Astrocyte of the hippocampus (primary cell): ENCODE data around the gene PLOD1.
A peak's percentile ranks its signal among the peaks of the same experiment; 100 is the strongest.
"Not testable (repeated sequence)": the region's sequence is repeated elsewhere in the genome, so short reads cannot be mapped to it uniquely, and the experiment has no call there.

ENCODE experiments used
- DNase-seq: peaks from one replicate; pipeline ENCODE4 v3.0.0; 2011; ENCODE audit warnings: low read depth, low spot score

The PLOD1 gene

DNA sequence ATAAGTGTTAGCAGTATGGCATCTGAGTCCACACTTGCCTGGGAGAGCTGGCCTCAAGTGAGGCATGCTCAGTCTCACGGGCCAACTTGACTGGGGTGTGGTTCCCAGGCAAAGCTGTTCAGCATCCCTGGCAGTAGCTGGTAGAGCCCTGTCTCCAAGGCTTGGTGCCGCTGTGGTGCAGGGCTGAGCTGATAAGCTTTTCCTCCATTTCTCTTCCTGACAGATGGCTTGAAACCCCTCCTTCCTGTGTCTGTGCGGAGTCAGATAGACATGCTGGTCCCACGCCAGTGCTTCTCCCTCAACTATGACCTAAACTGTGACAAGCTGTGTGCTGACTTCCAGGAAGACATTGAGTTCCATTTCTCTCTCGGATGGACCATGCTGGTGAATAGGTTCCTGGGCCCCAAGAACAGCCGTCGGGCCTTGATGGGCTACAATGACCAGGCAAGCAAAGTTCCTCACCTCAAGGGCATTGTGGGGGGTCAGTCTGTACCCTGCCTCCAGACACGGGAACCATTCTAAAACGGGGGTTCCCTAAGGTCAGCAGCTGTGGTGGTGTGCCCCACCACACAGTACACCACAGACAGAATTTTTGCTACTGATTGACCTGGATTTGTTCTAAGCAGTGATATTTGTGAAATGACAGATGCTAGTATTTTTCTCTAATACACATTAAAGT is 71.1 kb downstream of the PLOD1 start:
- DNase-seq = no peak

DNA sequence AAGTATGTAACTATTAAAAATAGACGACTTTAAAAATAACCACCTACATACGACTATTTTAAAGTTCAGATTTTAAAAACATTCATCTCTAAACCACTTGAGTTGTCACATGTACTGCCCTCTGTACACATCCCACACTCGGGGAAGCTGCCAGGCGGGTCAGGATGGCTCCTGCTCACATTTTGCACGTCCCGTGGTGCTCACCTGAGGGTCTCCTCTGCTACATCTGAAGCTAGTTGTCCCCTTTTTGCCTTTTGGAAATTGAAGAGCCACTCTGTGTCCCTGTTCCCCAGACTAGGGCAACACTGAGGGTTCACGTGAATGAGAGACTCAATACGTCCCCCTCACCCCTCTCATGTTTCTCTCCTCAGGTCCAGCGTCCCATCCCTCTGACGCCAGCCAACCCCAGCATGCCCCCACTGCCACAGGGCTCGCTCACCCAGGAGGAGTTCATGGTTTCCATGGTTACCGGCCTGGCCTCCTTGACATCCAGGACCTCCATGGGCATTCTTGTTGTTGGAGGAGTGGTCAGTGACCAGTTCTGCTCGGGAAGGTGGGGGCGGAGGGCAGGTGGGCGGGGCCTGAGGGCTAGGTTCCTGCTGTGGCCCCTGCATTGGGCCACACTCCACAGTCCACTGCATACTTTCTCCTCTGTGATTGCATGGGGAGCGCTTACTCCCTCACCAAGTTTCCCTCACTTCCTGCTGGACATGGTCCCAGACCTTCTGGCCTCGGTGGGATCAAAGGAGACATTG is 71.8 kb downstream of the PLOD1 start:
- no peak for DNase-seq

DNA sequence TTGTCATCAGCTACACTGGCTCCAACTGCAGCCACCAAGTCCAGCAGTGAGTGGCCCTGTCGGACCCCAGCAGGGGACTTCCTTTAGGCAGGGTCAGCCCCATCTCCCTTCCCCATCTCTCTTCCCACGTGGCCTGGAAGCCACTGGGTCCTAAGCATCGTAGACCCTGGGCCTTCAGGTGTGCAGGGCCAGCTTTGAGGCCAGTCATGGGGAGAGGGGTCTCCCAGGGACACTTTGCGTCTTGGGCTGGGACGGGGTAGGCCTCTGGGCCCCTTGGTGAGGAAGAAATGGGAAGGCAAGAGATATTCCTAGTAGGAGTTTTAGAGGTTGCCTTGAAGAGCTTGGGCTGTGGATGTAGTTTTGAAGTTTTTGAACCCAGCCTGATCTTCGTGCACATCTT is 72.7 kb downstream of the PLOD1 start:
- no peak for DNase-seq

DNA sequence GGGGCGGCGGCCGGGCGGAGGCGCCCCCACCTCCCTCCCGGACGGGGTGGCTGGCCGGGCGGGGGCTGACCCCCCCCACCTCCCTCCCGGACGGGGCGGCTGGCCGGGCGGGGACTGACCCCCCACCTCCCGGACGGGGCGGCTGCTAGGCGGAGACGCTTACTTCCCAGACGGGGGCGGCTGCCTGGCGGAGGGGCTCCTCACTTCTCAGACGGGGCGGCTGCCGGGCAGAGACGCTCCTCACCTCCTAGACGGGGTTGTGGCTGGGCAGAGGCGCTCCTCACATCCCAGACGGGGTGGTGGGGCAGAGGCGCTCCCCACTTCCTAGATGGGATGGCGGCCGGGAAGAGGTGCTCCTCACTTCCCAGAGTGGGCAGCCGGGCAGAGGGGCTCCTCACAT is 73.8 kb downstream of the PLOD1 start:
- not testable (repeated sequence) for DNase-seq

DNA sequence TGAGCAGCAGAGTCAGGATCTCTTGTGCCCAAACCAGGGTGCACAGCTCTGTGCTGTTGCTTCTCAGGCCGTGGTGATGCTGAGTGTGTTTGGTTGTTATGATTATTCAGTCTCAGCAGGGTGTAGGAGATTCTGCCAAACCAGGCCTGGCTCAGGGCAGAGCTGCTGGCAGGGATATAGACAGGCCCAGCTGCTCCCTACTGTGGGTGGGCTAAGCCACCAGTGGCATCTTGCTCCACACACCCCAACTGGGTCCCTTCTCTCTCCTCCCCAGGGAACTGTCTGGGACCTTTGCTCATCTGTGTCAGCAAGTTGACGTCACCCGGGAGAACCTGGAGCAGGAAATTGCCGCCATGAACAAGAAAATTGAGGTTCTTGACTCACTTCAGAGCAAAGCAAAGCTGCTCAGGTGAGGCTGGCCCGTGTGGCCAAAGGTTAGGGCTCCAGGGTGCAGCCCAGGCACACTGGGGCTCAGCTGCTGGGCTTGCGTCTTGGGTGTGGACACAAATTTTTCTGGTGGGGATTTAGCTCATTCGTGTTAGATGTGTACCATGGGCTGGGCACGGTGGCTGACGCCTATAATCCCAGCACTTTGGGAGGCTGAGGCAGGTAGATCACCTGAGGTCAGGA is 74.9 kb downstream of the PLOD1 start:
- no peak for DNase-seq

DNA sequence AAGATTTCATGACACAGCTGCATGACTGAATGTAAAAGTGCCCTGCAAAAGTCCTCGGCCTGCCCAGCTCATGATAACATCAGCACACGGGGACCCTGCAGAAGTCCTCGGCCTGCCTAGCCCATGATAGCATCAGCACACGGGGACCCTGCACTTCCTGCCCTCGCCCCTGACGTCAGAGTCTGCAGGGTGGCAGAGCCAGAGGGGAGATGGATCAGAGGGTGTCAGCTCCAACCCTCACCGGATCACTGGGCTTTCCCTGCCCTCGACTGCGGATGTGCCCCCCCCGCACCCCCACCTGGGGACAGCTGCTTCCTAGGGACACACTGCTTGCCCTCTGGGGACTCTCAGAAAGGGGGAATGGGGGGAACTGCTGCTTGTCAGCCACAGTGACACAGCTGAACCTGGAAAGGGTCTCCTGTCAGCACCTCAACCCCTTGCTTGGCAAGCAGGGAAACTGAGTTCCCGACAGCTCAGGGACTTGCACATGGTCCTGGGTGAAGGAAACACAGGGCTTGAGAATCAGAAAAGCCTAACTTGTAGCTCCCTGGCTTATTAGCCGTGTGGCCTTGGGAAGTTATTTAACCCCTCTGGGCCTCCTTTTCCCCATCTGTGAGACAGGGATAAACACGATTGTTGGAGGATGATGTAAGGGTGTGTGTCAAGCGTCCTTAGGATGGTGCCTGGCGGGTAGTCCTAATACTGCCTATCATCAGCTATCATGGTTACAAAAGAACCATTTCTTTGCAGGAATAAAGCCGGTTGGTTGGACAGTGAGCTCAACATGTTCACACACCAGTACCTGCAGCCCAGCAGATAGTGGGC is 76.4 kb downstream of the PLOD1 start:
- no peak for DNase-seq

DNA sequence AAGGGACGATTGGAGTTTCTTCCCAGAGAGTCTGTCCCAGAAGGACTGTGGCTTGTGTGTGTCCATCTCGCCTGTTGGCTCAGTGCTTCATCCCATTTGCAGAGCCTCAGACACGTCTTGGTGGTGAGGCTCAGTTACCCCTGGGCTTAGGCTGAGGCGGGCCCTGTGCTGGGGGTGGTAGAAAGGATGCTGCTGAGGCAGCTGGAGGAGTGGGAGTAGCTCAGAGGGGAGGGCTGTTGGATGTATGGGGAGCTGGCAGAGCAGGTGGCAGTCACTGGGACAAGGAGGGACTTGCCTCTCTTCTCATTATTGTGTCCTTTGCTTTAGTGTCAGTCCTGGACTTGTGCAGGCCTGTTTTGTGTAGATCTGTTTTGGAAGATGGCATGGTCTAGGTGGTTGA is 77.5 kb downstream of the PLOD1 start:
- no peak for DNase-seq

DNA sequence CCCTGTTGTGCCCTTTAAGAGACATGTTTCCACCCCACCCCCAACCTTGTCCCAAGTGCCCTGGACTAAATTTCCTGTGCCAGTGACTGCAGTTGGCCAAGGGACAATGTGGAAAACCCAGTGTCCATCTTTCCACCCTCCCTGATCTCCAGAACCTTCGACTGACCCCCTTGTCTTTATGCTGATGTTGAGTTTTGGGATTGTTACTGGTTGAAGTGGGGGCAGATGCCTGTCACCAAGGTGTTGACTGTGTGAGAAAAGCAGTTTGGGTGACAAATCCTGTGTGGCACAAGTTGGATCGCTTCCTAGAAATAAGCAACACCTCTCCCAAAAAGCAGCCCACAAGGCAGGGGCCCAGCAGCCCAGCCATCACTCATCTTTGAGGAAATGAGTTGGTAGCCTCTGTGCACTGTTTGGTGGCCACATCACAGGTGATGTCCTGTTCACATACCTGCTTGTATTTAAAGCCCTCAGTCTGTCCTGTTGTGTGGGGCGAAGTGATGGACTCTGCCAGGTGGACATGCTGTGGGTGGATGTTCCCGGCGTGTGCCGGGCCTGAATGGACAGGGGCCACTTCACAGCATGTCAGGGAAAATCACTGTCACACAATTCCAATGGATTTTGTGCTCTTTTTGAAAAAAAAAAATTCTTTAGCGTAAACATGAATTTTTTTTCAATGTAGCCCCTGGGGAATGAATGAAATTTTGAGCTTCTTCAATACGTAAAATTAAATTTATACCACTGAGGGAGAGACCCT is 78.2 kb downstream of the PLOD1 start:
- no peak for DNase-seq

DNA sequence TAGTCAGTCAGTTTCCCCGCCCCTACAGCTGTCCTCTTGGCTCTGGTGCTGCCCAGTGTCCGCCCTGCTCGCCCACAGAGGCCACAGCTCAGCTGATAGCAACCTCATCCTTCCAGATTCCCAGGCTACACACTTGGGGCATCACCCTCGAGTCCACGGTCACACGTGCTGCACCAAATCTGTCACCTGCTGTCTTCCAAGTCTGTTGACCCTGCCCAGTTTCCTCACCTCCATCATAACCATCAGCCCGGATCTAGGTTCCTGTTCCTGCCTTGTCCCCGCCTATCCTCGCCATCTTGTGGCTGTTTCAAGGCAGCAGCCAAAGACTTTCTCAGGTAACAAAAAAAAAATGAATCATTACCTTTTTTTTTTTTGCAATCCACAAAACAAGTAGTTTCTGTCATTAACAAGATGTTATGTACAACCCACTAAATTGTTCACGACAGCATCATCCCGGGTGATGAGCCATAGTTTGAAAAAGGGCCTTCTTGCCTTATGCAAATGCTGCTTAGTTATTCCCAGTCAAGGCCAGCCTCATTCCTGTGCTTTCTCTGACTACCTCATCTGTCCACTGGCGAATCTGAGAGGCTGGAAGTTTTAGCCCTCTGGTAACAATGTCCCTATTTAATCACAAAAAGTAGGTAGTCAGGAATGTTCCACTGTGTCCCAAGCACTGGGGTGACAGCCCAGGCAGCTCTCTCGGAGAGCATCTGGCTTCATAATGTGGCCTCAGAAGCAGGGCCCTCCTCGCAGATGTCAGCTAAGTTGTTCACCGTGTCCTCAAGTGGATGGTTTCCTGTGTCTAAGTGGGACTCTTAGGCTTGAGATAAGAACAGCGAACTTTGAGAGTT is 79.8 kb downstream of the PLOD1 start:
- DNase-seq = peak; percentile 44

DNA sequence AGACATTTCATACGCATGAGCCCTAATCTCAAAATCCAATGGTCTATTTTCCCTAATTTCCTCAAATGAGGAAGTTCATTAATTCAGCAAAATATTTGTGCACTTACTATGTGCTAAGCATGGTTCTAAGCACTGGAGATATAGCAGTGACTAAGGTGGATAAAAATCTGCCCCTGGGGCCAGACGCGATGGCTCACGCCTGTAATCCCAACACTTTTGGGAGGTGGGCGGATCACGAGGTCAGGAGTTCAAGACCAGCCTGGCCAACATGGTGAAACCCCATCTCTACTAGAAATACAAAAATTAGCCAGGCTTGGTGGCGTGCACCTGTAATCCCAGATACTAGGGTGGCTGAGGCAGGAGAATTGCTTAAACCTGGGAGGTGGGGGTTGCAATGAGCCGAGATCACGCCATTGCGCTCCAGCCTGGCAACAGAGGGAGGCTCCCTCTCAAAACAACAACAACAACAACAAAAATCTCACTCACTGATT is 80.5 kb downstream of the PLOD1 start:
- DNase-seq = no peak

DNA sequence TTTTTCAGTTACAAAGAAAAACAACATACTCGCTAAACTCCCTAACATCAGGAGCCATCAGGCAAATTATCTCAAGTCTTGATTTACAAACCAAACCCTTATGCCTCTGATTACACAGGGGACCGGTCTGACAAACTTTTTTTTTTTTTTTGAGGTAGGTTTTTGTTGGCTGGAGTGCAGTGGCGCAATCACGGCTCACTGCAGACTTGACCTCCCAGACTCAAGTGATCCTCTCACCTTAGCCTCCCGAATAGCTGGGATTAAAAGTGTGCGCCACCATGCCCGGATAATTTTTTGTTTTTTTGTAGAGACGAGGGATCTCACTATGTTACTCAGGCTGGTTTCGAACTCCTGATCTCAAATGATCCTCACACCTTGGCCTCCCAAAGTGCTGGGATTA is 81.0 kb downstream of the PLOD1 start:
- DNase-seq = no peak

DNA sequence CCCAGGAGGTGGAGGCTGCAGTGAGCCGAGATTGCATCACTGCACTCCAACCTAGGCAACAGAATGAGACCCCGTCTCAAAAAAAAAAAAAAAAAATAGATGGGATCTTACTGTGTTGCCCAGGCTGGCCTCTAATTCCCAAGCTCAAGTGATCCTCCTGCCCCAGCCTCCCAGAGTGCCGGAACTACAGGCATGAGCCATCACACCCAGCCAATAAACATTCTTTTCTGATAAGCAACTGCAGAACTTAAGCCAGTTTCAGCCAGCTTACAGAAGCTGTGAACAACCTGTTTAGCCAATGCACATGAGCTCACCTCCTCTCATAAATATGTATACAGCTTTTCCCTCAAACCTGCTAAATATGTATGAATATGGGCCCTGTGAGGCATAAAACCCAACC is 81.7 kb downstream of the PLOD1 start:
- peak; percentile 21 for DNase-seq

DNA sequence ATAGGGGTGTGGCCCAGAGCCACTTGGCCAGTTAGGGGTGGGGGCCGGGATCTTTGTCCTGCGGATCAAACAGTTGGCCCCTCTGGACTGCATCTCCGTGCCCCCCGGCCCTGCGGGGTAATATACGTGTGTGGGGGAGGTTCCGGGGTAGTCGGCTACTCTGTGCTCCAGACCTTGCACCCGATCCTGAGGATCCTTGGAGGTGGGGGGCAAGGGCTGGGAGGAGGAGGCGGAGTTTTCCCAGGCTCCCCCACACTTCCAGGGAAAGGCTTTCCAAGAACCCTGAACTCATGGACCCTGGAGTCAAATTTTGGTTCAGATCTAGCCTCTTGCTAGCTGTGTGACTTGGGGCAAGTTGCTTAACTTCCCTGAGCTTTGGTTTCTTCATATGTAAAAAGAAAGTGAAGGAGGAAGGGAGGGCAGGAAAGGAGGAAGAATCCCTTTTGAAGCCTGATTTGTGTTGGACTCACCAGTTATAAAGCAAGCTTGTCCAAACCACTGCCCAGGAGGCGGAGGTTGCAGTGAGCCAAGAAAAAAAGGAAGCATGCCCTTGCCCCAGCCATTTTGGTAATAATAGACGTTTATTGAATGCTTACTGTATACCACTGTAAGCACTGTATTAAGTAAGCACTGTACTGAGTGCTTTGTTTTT is 85.5 kb downstream of the PLOD1 start:
- peak; percentile 23 for DNase-seq

DNA sequence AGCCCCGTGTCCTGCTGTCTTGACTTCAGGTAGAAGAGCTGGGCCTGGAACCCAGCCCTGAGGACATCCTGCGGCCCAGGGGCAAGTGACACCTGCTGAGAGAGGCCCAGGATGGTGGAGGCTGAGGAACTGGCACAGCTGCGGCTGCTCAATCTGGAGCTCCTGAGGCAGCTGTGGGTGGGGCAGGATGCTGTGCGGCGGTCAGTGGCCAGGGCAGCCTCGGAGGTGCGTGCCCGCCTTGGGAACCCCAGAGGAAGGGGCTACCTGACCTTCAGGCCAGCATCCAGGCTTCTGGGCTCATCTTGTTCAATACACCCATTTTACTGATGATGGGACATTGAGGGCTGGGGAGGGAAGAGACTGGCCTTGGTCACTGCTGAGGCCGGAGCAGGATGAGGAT is 87.1 kb downstream of the PLOD1 start:
- no peak for DNase-seq

DNA sequence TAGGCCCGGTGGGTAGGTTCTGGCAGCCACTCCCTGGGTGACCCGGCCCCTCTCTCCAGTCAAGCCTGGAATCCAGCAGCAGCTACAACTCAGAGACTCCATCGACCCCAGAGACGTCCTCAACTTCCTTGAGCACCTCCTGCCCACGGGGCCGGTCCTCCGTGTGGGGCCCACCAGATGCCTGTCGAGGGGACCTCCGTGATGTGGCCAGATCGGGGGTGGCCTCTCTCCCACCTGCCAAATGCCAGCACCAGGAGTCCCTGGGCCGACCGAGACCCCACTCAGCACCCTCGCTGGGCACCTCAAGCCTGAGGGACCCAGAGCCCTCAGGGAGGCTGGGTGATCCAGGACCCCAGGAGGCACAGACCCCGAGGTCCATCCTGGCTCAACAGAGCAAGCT is 87.5 kb downstream of the PLOD1 start:
- DNase-seq = no peak
